GM06990 (cell line): ENCODE measurements around the gene RABGAP1.

Experiments
- DNase-seq: peaks from one replicate; pipeline ENCODE4 v3.0.0-alpha.2; 2011; ENCODE audit not compliant: insufficient read length; ENCODE audit errors: extremely low read depth
- H3K27me3 ChIP-seq: replicated peaks from 2 replicates; pipeline ENCODE4 v1.6.0; 2011; ENCODE audit warnings: low read length; ENCODE audit not compliant: control insufficient read depth, insufficient read depth
- H3K36me3 ChIP-seq: 2 replicates; pipeline ENCODE4 v1.5.1; 2011; ENCODE audit warnings: low read length; ENCODE audit not compliant: control insufficient read depth, insufficient read depth
- H3K4me3 ChIP-seq: replicated peaks from 2 replicates; pipeline ENCODE4 v1.5.1; 2011; ENCODE audit warnings: low read depth, mild to moderate bottlenecking, control low read depth, low read length
- TF ChIP-seq, protein P1 (sequence below): IDR thresholded peaks from 2 replicates; pipeline ENCODE4 v1.5.1; 2011; ENCODE audit warnings: low read length, control low read depth, mild to moderate bottlenecking, inconsistent platforms; ENCODE audit not compliant: insufficient read depth, poor library complexity, severe bottlenecking

Gene RABGAP1

DNA sequence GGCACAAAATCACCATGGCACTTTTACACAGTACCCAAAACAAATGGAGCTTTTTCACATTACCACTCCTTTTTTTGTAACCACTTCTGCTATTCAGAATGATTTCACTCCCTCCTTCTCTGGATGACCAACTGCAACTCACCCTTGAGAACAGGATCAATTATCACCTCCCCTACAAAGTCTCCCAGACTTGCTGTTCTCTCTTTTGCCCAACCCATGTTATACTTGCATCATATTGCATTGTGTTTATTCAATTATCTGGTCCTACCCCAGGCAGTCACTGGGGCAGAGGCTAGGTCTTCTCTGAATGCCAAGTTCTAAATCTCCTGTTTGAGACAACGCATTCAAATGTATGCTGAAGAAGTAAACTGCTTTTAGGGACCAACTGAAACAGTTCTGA lies 188.6 kb downstream of the RABGAP1 start:
- DNase-seq: no peak
- Histone ChIP-seq H3K27me3 (no peaks in the 10 kb centered on the region), H3K4me3 (no peak overlapping the region), H3K36me3 (peaks cover 6% of the 10 kb centered on the region)
- TF ChIP-seq, protein P1, sequence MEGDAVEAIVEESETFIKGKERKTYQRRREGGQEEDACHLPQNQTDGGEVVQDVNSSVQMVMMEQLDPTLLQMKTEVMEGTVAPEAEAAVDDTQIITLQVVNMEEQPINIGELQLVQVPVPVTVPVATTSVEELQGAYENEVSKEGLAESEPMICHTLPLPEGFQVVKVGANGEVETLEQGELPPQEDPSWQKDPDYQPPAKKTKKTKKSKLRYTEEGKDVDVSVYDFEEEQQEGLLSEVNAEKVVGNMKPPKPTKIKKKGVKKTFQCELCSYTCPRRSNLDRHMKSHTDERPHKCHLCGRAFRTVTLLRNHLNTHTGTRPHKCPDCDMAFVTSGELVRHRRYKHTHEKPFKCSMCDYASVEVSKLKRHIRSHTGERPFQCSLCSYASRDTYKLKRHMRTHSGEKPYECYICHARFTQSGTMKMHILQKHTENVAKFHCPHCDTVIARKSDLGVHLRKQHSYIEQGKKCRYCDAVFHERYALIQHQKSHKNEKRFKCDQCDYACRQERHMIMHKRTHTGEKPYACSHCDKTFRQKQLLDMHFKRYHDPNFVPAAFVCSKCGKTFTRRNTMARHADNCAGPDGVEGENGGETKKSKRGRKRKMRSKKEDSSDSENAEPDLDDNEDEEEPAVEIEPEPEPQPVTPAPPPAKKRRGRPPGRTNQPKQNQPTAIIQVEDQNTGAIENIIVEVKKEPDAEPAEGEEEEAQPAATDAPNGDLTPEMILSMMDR: no peak

DNA sequence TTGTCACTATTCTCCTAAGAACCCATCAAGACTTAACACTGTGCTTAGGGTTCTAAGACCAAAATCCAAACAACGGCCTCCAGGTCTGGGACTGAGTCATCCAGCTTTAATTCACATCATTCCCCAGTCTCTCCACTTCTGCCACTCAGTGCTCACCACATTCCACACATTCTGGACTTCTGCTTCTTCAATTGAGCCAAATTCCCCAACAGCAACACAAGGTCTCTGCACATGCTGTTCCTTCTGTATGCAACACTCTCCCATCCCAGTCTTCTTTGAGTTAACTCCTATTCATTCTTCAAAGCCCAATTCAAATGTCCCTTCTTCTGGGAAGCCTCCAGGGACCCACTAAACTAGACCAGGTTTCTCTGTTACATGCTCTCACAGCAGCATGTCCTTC lies 190.4 kb downstream of the RABGAP1 start:
- TF ChIP-seq, protein P1: no peak
- Histone ChIP-seq H3K4me3 (no peak overlapping the region), H3K36me3 (peaks cover 10% of the 10 kb centered on the region), H3K27me3 (no peaks in the 10 kb centered on the region)
- DNase-seq: no peak

DNA sequence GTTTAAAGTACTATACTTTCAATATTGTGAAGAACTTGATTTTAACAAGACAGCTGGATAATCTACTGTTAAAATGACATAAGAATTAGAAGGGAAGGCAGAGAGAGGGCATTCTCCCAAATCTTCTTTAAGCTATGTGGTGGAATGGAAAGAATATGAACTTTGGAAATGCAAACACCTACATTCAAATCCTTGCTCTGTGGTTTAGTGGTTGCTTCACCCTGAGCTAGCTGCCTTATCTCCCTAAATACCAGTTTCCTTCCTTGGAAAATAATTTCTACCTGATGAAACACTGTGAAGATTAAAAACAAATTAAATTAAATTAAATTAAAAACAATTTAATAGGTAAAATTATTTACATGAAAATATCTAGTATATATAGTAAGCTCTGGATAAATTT lies 191.2 kb downstream of the RABGAP1 start:
- no peak for DNase-seq
- Histone ChIP-seq H3K4me3 (no peak overlapping the region), H3K27me3 (no peaks in the 10 kb centered on the region), H3K36me3 (peaks cover 10% of the 10 kb centered on the region)
- TF ChIP-seq, protein P1: no peak

DNA sequence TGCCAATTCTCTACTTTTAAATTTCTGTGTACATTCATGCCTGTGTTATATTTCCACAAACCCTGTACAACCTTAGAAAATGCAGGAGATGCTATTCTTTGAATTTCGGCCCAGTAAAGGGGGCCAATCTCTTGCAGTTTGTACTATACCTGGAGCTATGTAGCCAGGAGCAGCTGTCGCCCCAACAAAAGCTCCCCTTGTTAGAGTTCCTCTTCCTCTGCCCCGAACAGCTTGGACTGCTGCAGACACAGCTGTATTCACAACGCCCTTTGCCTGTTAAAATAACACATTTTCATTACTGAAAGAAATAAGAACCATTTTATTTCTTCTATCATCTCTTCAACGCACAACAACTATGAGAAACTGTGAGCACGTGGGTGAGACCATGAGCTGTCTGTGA lies 191.9 kb downstream of the RABGAP1 start:
- DNase-seq: no peak
- Histone ChIP-seq H3K4me3 (no peak overlapping the region), H3K27me3 (no peaks in the 10 kb centered on the region), H3K36me3 (peaks cover 10% of the 10 kb centered on the region)
- TF ChIP-seq, protein P1: no peak

DNA sequence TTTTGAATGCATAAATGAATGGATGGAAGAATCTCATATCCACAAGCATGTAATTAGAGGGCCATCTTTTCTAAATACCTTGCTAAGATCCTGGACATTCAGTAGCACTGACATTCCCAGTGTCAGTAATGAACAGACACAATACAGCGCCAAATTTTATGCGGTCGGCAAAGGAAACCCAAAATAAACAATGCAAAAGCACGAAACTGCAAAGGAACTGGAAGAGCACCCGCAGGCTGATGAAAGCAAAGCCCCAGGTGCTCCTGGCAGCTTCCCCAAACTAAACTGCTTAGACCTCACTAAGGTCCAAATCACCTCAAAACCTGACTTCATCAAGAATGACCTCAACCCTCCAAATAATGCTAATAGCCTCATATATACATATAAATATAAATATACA lies 194.6 kb downstream of the RABGAP1 start:
- no peak overlapping the region for H3K4me3 ChIP-seq
- H3K36me3 ChIP-seq: peaks cover 8% of the 10 kb centered on the region
- no peak for DNase-seq
- H3K27me3 ChIP-seq: no peaks in the 10 kb centered on the region
- TF ChIP-seq, protein P1: no peak

DNA sequence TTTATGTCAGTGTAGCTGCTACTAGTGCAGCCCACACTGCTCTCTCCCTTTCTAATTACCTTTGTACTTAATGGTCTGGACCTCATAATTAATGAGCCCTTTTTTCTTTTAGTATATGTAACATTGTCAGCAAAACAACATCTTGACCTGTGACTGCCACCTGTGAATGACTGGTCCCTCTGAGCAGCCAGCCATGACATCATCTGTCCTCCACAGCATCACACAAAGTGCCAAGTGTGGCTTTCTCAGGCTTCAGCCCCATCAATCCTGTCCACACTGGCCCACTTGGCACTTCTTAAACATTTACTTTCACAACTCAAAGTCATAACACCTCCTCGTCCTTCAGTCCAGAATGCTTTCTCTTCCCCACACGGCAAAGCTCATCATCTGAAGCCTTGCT lies 197.3 kb downstream of the RABGAP1 start:
- peaks cover 4% of the 10 kb centered on the region for H3K36me3 ChIP-seq
- DNase-seq: no peak
- TF ChIP-seq, protein P1: no peak

More for the DNA sequence above, 197.3 kb downstream of the RABGAP1 start:
- no peaks in the 10 kb centered on the region for H3K27me3 ChIP-seq
- no peak overlapping the region for H3K4me3 ChIP-seq
